ENCODE results near the gene AK3.
A peak's percentile ranks its signal among the peaks of the same experiment; 100 is the strongest.

The AK3 gene

GRCh38 chr9:4739587-4740387, 1.2 kb downstream of the AK3 start:
- Histone ChIP-seq H3K27ac (ENCODE audit: low read length) (peak overlapping the region; percentile 69), H3K9ac (ENCODE audit: low read depth, low read length) (peak overlapping the region; percentile 75), H3K36me3 (ENCODE audit: insufficient read depth, low read length) (no peaks in the 10 kb centered on the region), H4K20me1 (ENCODE audit: insufficient read depth, low read length) (no peaks in the 10 kb centered on the region; the same call in 1 of the 2 replicates), H3K27me3 (ENCODE audit: insufficient read depth, low read length, poor library complexity) (no peaks in the 10 kb centered on the region), H2AFZ (ENCODE audit: low read depth, low read length) (peak overlapping the region; percentile 84; the same call in 1 of the 2 replicates), H3K4me3 (ENCODE audit: low read depth in 1 of 2, low read length in 2 of 2) (peak overlapping the region; percentile 48 to 73; a peak in 3 of 4 replicates), H3K4me2 (ENCODE audit: insufficient read depth, low read length) (peak overlapping the region; percentile 59), H3K9me3 (ENCODE audit: insufficient read depth, low read length, severe bottlenecking) (no peaks in the 10 kb centered on the region), H3K79me2 (ENCODE audit: insufficient read depth, low read length) (peaks cover 59% of the 10 kb centered on the region), H3K4me1 (ENCODE audit: insufficient read depth, low read length) (peaks cover 27% of the 10 kb centered on the region)
- TF ChIP-seq EZH2 (IDR thresholded peaks at IDR 0.05; ENCODE audit: borderline replicate concordance, low read depth, low read length, severe bottlenecking): no peak
- TF ChIP-seq, protein P1, sequence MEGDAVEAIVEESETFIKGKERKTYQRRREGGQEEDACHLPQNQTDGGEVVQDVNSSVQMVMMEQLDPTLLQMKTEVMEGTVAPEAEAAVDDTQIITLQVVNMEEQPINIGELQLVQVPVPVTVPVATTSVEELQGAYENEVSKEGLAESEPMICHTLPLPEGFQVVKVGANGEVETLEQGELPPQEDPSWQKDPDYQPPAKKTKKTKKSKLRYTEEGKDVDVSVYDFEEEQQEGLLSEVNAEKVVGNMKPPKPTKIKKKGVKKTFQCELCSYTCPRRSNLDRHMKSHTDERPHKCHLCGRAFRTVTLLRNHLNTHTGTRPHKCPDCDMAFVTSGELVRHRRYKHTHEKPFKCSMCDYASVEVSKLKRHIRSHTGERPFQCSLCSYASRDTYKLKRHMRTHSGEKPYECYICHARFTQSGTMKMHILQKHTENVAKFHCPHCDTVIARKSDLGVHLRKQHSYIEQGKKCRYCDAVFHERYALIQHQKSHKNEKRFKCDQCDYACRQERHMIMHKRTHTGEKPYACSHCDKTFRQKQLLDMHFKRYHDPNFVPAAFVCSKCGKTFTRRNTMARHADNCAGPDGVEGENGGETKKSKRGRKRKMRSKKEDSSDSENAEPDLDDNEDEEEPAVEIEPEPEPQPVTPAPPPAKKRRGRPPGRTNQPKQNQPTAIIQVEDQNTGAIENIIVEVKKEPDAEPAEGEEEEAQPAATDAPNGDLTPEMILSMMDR (IDR thresholded peaks at IDR 0.05; ENCODE audit: borderline replicate concordance, extremely low read depth, low read length, poor library complexity, severe bottlenecking): peak; percentile 5
- no peak for DNase-seq
- ATAC-seq (ENCODE audit: insufficient read depth, low read depth): no peak

DNA sequence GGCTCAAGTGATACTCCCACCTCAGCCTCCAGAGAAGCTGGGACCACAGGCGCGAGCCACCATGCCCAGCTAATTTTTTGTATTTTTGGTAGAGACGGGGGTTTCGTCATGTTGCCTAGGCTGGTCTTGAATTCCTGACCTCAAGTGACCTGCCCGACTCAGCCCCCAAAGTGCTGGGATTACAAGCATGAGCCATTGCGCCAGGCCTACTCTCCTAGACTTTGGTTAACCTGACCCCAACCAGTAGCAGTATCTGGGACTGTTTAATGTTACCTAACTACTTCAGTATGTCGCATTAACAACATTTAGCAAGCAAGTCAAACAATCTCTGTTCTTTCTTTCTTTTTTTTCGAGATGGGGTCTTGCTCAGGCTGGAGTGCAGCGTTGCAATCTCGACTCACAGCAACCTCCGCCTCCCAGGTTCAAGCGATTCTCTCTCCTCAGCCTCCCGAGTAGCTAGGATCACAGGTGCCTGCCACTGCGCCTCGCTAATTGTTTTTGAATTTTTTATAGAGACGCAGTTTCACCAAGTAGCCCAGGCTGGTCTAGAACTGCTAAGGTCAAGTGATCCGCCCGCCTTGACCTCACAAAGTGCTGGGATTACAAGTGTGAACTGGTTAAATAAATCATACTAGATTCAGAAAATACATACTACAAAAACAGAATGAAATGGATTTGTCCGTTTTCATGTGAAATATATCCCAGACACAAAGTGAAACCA, 2.0 kb downstream of the AK3 start:
- Histone ChIP-seq H3K27me3 (ENCODE audit: insufficient read depth, low read length, poor library complexity) (no peaks in the 10 kb centered on the region), H3K79me2 (ENCODE audit: insufficient read depth, low read length) (peaks cover 66% of the 10 kb centered on the region), H3K4me3 (ENCODE audit: low read depth in 1 of 2, low read length in 2 of 2) (peak overlapping the region; percentile 48 to 73; a peak in 3 of 4 replicates), H3K9me3 (ENCODE audit: insufficient read depth, low read length, severe bottlenecking) (no peaks in the 10 kb centered on the region), H4K20me1 (ENCODE audit: insufficient read depth, low read length) (peaks cover 4% of the 10 kb centered on the region), H3K27ac (ENCODE audit: low read length) (no peak overlapping the region; the same call in 1 of the 2 replicates), H3K4me2 (ENCODE audit: insufficient read depth, low read length) (peak overlapping the region; percentile 59), H2AFZ (ENCODE audit: low read depth, low read length) (no peak overlapping the region), H3K4me1 (ENCODE audit: insufficient read depth, low read length) (peaks cover 27% of the 10 kb centered on the region), H3K9ac (ENCODE audit: low read depth, low read length) (peak overlapping the region; percentile 75), H3K36me3 (ENCODE audit: insufficient read depth, low read length) (peaks cover 4% of the 10 kb centered on the region; the same call in 1 of the 2 replicates)
- TF ChIP-seq, protein P1 (IDR thresholded peaks at IDR 0.05; ENCODE audit: borderline replicate concordance, extremely low read depth, low read length, poor library complexity, severe bottlenecking): no peak
- TF ChIP-seq EZH2 (IDR thresholded peaks at IDR 0.05; ENCODE audit: borderline replicate concordance, low read depth, low read length, severe bottlenecking): no peak
- DNase-seq (no peak), ATAC-seq (ENCODE audit: insufficient read depth, low read depth) (no peak)

DNA sequence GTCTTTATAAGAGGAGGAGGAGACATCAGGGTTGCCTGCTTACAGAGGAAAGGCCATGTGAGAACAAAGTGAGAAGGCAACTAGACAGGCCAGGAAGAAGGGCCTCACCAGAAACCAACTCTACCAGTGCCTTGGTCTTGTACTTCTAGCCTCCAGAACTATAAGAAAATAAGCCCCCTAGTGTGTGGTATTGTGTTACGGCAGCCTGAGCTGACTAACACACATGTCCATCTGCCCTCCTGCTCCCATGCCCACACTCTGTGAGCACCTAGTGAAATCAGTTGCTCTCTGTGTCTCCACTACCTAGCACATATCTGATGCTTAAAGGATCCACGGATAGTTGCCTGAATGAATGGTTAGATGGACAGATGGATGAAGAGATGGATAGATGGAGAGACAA, 6.9 kb downstream of the AK3 start:
- no peak for DNase-seq
- no peak overlapping the region for H3K4me2 ChIP-seq (ENCODE audit: insufficient read depth, low read length)
- no peaks in the 10 kb centered on the region for H3K27me3 ChIP-seq (ENCODE audit: insufficient read depth, low read length, poor library complexity)
- ATAC-seq (ENCODE audit: insufficient read depth, low read depth): peak; percentile 29; the same call in 1 of the 3 replicates
- H2AFZ ChIP-seq (ENCODE audit: low read depth, low read length): no peak overlapping the region
- no peak overlapping the region for H3K4me3 ChIP-seq (ENCODE audit: low read depth in 1 of 2, low read length in 2 of 2)
- H3K9me3 ChIP-seq (ENCODE audit: insufficient read depth, low read length, severe bottlenecking): no peaks in the 10 kb centered on the region
- H4K20me1 ChIP-seq (ENCODE audit: insufficient read depth, low read length): peaks cover 13% of the 10 kb centered on the region
- no peak overlapping the region for H3K27ac ChIP-seq (ENCODE audit: low read length)
- H3K9ac ChIP-seq (ENCODE audit: low read depth, low read length): no peak overlapping the region
- TF ChIP-seq EZH2 (IDR thresholded peaks at IDR 0.05; ENCODE audit: borderline replicate concordance, low read depth, low read length, severe bottlenecking): no peak
- TF ChIP-seq, protein P1 (IDR thresholded peaks at IDR 0.05; ENCODE audit: borderline replicate concordance, extremely low read depth, low read length, poor library complexity, severe bottlenecking): no peak
- peaks cover 94% of the 10 kb centered on the region for H3K79me2 ChIP-seq (ENCODE audit: insufficient read depth, low read length)
- H3K36me3 ChIP-seq (ENCODE audit: insufficient read depth, low read length): peaks cover 5% of the 10 kb centered on the region; the same call in 1 of the 2 replicates
- peaks cover 12% of the 10 kb centered on the region for H3K4me1 ChIP-seq (ENCODE audit: insufficient read depth, low read length)
